Nephron (organoid): ENCODE data around the gene RREB1.

Experiments used
- H3K27ac Mint-ChIP-seq, 3 experiments: 2 replicates each; pipeline ENCODE4 v1.8.0; 2020; ENCODE audit warnings: mixed read lengths in 3 of 3, mild to moderate bottlenecking in 2 of 3, moderate library complexity in 1 of 3
- H3K27me3 Mint-ChIP-seq: 2 replicates; pipeline ENCODE4 v1.8.0; 2021; ENCODE audit warnings: low read depth, mild to moderate bottlenecking, moderate library complexity, mixed read lengths
- H3K36me3 Mint-ChIP-seq: 2 replicates; pipeline ENCODE4 v1.8.0; 2020; ENCODE audit warnings: low read depth, mixed read lengths
- H3K4me1 Mint-ChIP-seq: 2 replicates; pipeline ENCODE4 v1.8.0; 2020; ENCODE audit warnings: mixed read lengths
- H3K4me3 Mint-ChIP-seq, 3 experiments: 2 replicates each; pipeline ENCODE4 v1.8.0; 2020; ENCODE audit warnings: mild to moderate bottlenecking in 3 of 3, mixed read lengths in 3 of 3, moderate library complexity in 2 of 3
- H3K9me3 Mint-ChIP-seq: 2 replicates; pipeline ENCODE4 v1.8.0; 2020; ENCODE audit warnings: mixed read lengths
- CTCF ChIP-seq, 3 experiments: fragments of 200-600 bp; sonication (generic); IDR thresholded peaks; one replicate each; pipeline ENCODE4 v1.5.0; 2021; ENCODE audit warnings: antibody characterized with exemption in 3 of 3; ENCODE audit not compliant: unreplicated experiment in 3 of 3

RREB1 gene

GRCh38 chr6:7101290-7101689 is 6.5 kb upstream of the RREB1 start:
- Mint-ChIP-seq H3K4me3 (no peak overlapping the region), H3K27me3 (no peaks in the 10 kb centered on the region), H3K9me3 (no peaks in the 10 kb centered on the region), H3K27ac (peak overlapping the region; percentile 22 to 86 (median 51)), H3K36me3 (no peaks in the 10 kb centered on the region), H3K4me1 (peaks cover 18% of the 10 kb centered on the region)
- TF ChIP-seq CTCF (IDR thresholded peaks at IDR 0.05; ENCODE audit: unreplicated experiment in 3 of 3): no peak

DNA sequence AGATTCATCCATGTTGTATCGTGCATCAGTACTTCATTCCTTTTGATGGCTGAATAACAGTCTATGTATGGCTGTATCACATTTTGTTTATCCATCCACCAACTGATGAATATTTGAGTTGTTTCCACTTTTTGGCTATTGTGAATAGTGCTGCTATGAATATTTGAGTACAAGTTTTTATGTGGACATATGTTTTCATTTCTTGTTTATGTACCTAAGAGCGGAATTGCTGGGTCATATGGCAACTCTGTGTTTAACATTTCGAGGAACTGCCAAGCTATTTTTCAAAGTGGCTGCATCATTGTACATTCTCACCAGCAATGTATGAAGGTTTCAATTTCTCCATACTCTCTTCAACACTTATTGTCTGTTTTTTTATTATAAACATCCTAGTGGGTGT is 3.0 kb upstream of the RREB1 start:
- TF ChIP-seq CTCF (IDR thresholded peaks at IDR 0.05; ENCODE audit: unreplicated experiment in 3 of 3): no peak
- no peaks in the 10 kb centered on the region for H3K9me3 Mint-ChIP-seq
- no peak overlapping the region for H3K27ac Mint-ChIP-seq
- H3K4me3 Mint-ChIP-seq: peak overlapping the region in 1 of 3 experiments; percentile 47
- peaks cover 28% of the 10 kb centered on the region for H3K4me1 Mint-ChIP-seq
- H3K36me3 Mint-ChIP-seq: no peaks in the 10 kb centered on the region
- peaks cover 4% of the 10 kb centered on the region for H3K27me3 Mint-ChIP-seq

GRCh38 chr6:7106215-7106751 is 1.5 kb upstream of the RREB1 start:
- Mint-ChIP-seq H3K4me3 (peak overlapping the region; percentile 83 to 88 (median 87)), H3K27ac (peak overlapping the region; percentile 36 to 87 (median 67)), H3K9me3 (no peaks in the 10 kb centered on the region), H3K36me3 (no peaks in the 10 kb centered on the region), H3K4me1 (peaks cover 32% of the 10 kb centered on the region), H3K27me3 (peaks cover 4% of the 10 kb centered on the region)
- TF ChIP-seq CTCF (IDR thresholded peaks at IDR 0.05; ENCODE audit: unreplicated experiment in 3 of 3): no peak

DNA sequence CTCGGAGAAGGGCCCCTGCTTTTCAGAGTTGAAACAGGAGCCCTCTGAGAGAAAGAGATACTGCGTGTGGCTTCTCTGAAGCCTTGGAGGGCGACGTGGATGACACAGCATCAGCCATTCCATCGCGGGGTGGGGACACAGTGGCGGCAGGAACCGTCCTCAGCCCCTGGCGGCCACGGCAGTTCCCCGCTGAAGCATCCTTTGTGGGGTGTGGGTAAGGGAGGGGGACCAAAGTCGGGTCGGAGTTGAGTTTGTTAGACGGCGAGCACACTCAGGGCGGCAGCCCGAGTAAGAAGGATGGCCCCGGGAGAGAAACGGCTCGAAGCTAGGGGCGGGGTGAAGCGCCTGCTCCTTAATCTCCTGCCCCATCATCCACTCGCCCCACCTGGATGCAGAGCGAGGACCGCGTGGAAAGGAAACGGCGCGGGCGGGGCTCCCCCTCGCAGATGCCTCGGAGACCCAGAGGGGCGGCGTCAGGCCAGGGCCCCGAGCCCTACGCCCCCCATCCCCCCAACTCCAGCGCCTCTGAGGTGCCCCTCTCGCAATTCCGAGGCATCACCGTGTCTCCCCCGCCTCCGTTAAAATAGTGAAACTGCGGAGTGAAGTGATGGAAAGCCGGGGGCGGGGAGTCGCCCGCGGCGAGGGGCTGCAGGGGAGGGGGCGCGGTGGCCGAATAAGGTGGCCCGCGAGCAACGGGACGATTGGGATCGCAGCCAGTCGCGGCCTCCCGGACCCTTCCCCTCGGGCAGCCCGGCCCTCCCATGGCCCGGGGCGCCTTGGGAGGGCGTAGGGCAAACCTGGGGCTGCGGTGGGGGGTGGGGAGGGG is 796 bp upstream of the RREB1 start:
- H3K4me1 Mint-ChIP-seq: peaks cover 32% of the 10 kb centered on the region
- TF ChIP-seq CTCF (IDR thresholded peaks at IDR 0.05; ENCODE audit: unreplicated experiment in 3 of 3): no peak
- H3K27ac Mint-ChIP-seq: peak overlapping the region; percentile 36 to 92 (median 87)
- peaks cover 4% of the 10 kb centered on the region for H3K27me3 Mint-ChIP-seq
- H3K36me3 Mint-ChIP-seq: no peaks in the 10 kb centered on the region
- no peaks in the 10 kb centered on the region for H3K9me3 Mint-ChIP-seq
- H3K4me3 Mint-ChIP-seq: peak overlapping the region; percentile 83 to 88 (median 87)

DNA sequence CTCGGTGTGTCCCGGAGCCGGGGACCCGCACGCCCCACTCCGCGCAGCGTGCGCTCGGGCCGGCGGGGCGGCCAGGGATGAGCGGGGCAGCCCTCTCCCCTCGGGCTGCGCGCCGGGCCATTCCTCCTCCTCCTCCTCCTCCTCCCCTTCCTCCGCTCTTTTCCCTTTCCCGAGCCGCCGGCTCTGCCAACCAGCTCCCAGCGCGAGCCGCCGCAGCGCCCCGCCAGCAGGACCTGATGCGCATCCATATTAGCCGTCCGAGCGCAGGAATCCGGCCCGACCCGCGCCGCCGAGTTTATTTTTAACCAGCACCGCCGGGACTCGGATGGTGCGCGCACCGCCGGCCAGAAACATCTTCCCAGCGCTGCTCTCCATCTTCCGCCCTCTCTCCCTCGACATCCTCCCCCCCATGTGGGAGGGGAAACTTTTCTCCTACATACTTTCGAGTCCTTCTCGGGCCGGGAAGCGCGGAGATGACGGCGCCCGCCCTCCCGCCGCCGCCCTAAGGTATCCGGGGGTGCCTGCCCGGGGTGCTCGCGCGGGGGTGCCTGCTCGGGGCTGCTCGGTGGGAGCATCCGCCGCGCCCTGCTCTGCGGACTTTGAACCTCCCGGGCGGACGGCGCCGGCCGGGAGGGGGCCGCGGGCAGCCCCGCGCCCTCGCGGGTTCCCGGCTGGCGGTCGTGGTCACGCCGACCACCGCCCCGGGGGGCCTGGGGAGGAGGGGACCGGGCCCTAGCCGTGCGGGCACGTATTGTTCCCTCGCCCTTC is 619 bp downstream of the RREB1 start:
- Mint-ChIP-seq H3K27ac (peak overlapping the region; percentile 61 to 93 (median 92)), H3K36me3 (no peaks in the 10 kb centered on the region), H3K4me3 (peak overlapping the region; percentile 94 to 95 (median 95))

More for the DNA sequence above, 619 bp downstream of the RREB1 start:
- Mint-ChIP-seq H3K4me1 (peaks cover 46% of the 10 kb centered on the region), H3K27me3 (peaks cover 4% of the 10 kb centered on the region), H3K9me3 (no peaks in the 10 kb centered on the region)
- TF ChIP-seq CTCF (IDR thresholded peaks at IDR 0.05; ENCODE audit: unreplicated experiment in 3 of 3): no peak
